B cell (primary cell): ENCODE measurements around the gene TRABD2A.

Source experiments
- EZH2 ChIP-seq: IDR thresholded peaks from 2 replicates; pipeline ENCODE4 v1.6.1; 2012; ENCODE audit warnings: borderline replicate concordance, low read depth, mild to moderate bottlenecking, moderate library complexity, low read length; ENCODE audit not compliant: insufficient read depth, poor library complexity, severe bottlenecking
- TF ChIP-seq, protein P1 (sequence below): fragments of 200-600 bp; IDR thresholded peaks from one replicate; pipeline ENCODE4 v1.8.0; 2022; ENCODE audit warnings: antibody characterized with exemption, mild to moderate bottlenecking

GRCh38 chr2:84880395-84880644 is 564 bp downstream of the TRABD2A start:
- TF ChIP-seq, protein P1, sequence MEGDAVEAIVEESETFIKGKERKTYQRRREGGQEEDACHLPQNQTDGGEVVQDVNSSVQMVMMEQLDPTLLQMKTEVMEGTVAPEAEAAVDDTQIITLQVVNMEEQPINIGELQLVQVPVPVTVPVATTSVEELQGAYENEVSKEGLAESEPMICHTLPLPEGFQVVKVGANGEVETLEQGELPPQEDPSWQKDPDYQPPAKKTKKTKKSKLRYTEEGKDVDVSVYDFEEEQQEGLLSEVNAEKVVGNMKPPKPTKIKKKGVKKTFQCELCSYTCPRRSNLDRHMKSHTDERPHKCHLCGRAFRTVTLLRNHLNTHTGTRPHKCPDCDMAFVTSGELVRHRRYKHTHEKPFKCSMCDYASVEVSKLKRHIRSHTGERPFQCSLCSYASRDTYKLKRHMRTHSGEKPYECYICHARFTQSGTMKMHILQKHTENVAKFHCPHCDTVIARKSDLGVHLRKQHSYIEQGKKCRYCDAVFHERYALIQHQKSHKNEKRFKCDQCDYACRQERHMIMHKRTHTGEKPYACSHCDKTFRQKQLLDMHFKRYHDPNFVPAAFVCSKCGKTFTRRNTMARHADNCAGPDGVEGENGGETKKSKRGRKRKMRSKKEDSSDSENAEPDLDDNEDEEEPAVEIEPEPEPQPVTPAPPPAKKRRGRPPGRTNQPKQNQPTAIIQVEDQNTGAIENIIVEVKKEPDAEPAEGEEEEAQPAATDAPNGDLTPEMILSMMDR: no peak
- no peak for TF ChIP-seq EZH2
